HepG2 (cell line): ENCODE data around the gene ZBTB46. TPM values are rescaled to one million over a fixed set of nuclear protein-coding genes. Genes with fewer than 3 reads are reported as not detected.

Source experiments
- AKAP8 ChIP-seq: sonication (generic); formaldehyde crosslinking; IDR thresholded peaks from 2 replicates; pipeline ENCODE4 v1.5.1; 2020; ENCODE audit warnings: mild to moderate bottlenecking, missing genetic modification reagents
- ASH2L ChIP-seq: fragments of 300-600, 200-600 bp; sonication (generic); IDR thresholded peaks from 2 replicates; pipeline ENCODE4 v1.7.0; 2017; ENCODE audit warnings: low read depth, mild to moderate bottlenecking, moderate library complexity, mixed read lengths, low read length; ENCODE audit not compliant: insufficient read length
- BCL3 ChIP-seq: sonication (generic); formaldehyde crosslinking; IDR thresholded peaks from 2 replicates; pipeline ENCODE4 v1.5.1; 2020; ENCODE audit warnings: mild to moderate bottlenecking, missing genetic modification reagents, moderate library complexity
- EZH2 ChIP-seq: conservative IDR thresholded peaks from 2 replicates; pipeline ENCODE4 v1.6.1; 2012; ENCODE audit warnings: mild to moderate bottlenecking, low read depth, low read length, moderate library complexity
- FOXO4 ChIP-seq: sonication (generic); formaldehyde crosslinking; conservative IDR thresholded peaks from 2 replicates; pipeline ENCODE4 v1.8.1; 2023; ENCODE audit warnings: missing genetic modification reagents
- HOXA5 ChIP-seq: sonication (generic); formaldehyde crosslinking; IDR thresholded peaks from 2 replicates; pipeline ENCODE4 v1.4.0; 2020; ENCODE audit warnings: missing genetic modification reagents
- KDM5B ChIP-seq: sonication (generic); formaldehyde crosslinking; IDR thresholded peaks from 2 replicates; pipeline ENCODE4 v1.4.0; 2020; ENCODE audit warnings: missing genetic modification reagents, mild to moderate bottlenecking, borderline replicate concordance
- POLR2AphosphoS2 ChIP-seq: IDR thresholded peaks from 2 replicates; pipeline ENCODE4 v1.6.1; 2011; ENCODE audit warnings: low read depth, low read length, improper control_type of control experiment
- POLR2AphosphoS5 ChIP-seq: IDR thresholded peaks from 2 replicates; pipeline ENCODE4 v1.6.1; 2012; ENCODE audit warnings: low read depth, low read length
- REL ChIP-seq: sonication (generic); formaldehyde crosslinking; conservative IDR thresholded peaks from 2 replicates; pipeline ENCODE4 v1.8.0; 2022; ENCODE audit warnings: mild to moderate bottlenecking, missing genetic modification reagents, moderate library complexity
- SNAI1 ChIP-seq: sonication (generic); formaldehyde crosslinking; IDR thresholded peaks from 2 replicates; pipeline ENCODE4 v1.5.0; 2020; ENCODE audit warnings: mild to moderate bottlenecking, missing genetic modification reagents, borderline replicate concordance
- TERF1 ChIP-seq: sonication (generic); formaldehyde crosslinking; IDR thresholded peaks from 2 replicates; pipeline ENCODE4 v1.8.0; 2022; ENCODE audit warnings: mild to moderate bottlenecking, missing genetic modification reagents, moderate library complexity
- USF2 ChIP-seq, 2 experiments: sonication (generic) in 1 of 2; formaldehyde crosslinking in 1 of 2; IDR thresholded peaks; 2 replicates each; pipeline versions ENCODE4 v1.5.1 to v1.6.1; 2011 to 2020; ENCODE audit warnings: borderline replicate concordance in 1 of 2, low read depth in 1 of 2, low read length in 1 of 2, mild to moderate bottlenecking in 1 of 2, missing genetic modification reagents in 1 of 2, moderate library complexity in 1 of 2
- ZBTB26 ChIP-seq: IDR thresholded peaks from 2 replicates; pipeline ENCODE4 v1.6.1; 2016; ENCODE audit warnings: missing compliant biosample characterization, missing genetic modification reagents, borderline replicate concordance
- ZFAT ChIP-seq: sonication (generic); formaldehyde crosslinking; conservative IDR thresholded peaks from 2 replicates; pipeline ENCODE4 v1.8.1; 2023; ENCODE audit warnings: missing genetic modification reagents, inconsistent platforms
- ZNF382 ChIP-seq: sonication (generic); formaldehyde crosslinking; IDR thresholded peaks from 2 replicates; pipeline ENCODE4 v1.5.0; 2020; ENCODE audit warnings: missing genetic modification reagents, mild to moderate bottlenecking, borderline replicate concordance
- ZNF550 ChIP-seq: sonication (generic); formaldehyde crosslinking; IDR thresholded peaks from 2 replicates; pipeline ENCODE4 v1.4.0; 2020; ENCODE audit warnings: mild to moderate bottlenecking, missing genetic modification reagents, borderline replicate concordance
- ZNF678 ChIP-seq: sonication (generic); formaldehyde crosslinking; IDR thresholded peaks from 2 replicates; pipeline ENCODE4 v1.4.0; 2020; ENCODE audit warnings: mild to moderate bottlenecking, missing genetic modification reagents
- ZNF749 ChIP-seq: sonication (generic); formaldehyde crosslinking; IDR thresholded peaks from 2 replicates; pipeline ENCODE4 v1.8.0; 2022; ENCODE audit warnings: mild to moderate bottlenecking, missing genetic modification reagents, moderate library complexity, borderline replicate concordance
- ZNF878 ChIP-seq: sonication (generic); formaldehyde crosslinking; IDR thresholded peaks from 2 replicates; pipeline ENCODE4 v1.8.1; 2023; ENCODE audit warnings: mild to moderate bottlenecking, missing genetic modification reagents, moderate library complexity
- ZSCAN20 ChIP-seq: sonication (generic); formaldehyde crosslinking; IDR thresholded peaks from 2 replicates; pipeline ENCODE4 v1.4.0; 2020; ENCODE audit warnings: missing genetic modification reagents, mild to moderate bottlenecking, borderline replicate concordance
- polyA plus RNA-seq, 8 experiments: library from polyadenylated mRNA; depleted of rRNA in 3 of 8; stranded (reverse) in 7 of 8; unstranded in 1 of 8; fragments of >200 nt; fragmentation: Illumina TruSeq in 4 of 8; extraction: Trizol in 4 of 8; gene quantifications; 2 replicates each; pipeline versions ENCODE4 v1.2.1 to v1.2.3, GENCODE V29; 2011 to 2016; ENCODE audit warnings: low read depth in 4 of 8, missing spikeins in 1 of 8, mixed read lengths in 1 of 8; ENCODE audit not compliant: insufficient read depth in 1 of 8
- total RNA-seq, 5 experiments: library from RNA; depleted of rRNA; stranded (reverse); fragments of >200 nt; fragmentation: Illumina TruSeq; extraction: Trizol; gene quantifications; 2 replicates each; pipeline ENCODE4 v1.2.3, GENCODE V29; 2016; ENCODE audit warnings: low read depth in 1 of 5

The ZBTB46 gene
- total and polyA plus RNA-seq, 2 of the 13 experiments (the other 11 are each of a cell fraction or from before 2014, with no cell fraction given): 1.6 to 13.5 TPM

GRCh38 chr20:63708301-63709148 is 122.5 kb downstream of the ZBTB46 start (continued):
- TF ChIP-seq FOXO4 (CRISPR knock-in tag): peak; percentile 51; the same call in 1 of the 2 replicates
- no peak for TF ChIP-seq ASH2L
- no peak for TF ChIP-seq USF2 (IDR thresholded peaks at IDR 0.05; ENCODE audit: low read depth, low read length)
- TF ChIP-seq USF2 (CRISPR knock-in tag; IDR thresholded peaks at IDR 0.05; ENCODE audit: borderline replicate concordance): no peak
- TF ChIP-seq ZNF550 (CRISPR knock-in tag): 0 out of 2 replicates have a peak, but pooled peaks have one; percentile 56
- TF ChIP-seq ZNF878: no peak
- no peak for TF ChIP-seq POLR2AphosphoS5
- no peak for TF ChIP-seq BCL3
- 0 out of 2 replicates have a peak, but pooled peaks have one; percentile 50 for TF ChIP-seq KDM5B
- no peak for TF ChIP-seq POLR2AphosphoS2
- TF ChIP-seq AKAP8 (CRISPR knock-in tag): no peak
- no peak for TF ChIP-seq HOXA5
- TF ChIP-seq EZH2: no peak
- TF ChIP-seq ZSCAN20 (CRISPR knock-in tag): no peak
- TF ChIP-seq ZFAT (CRISPR knock-in tag): no peak
- TF ChIP-seq REL: no peak
- TF ChIP-seq TERF1 (CRISPR knock-in tag): no peak
- no peak for TF ChIP-seq ZNF749 (CRISPR knock-in tag)
- no peak for TF ChIP-seq SNAI1
- no peak for TF ChIP-seq ZNF382 (CRISPR knock-in tag)
- no peak for TF ChIP-seq ZNF678 (CRISPR knock-in tag)
- no peak for TF ChIP-seq ZBTB26 (CRISPR knock-in tag)
